RCC 7860 (cell line): ENCODE results near the gene VSIG10L2.

Source experiments
- DNase-seq: peaks from one replicate; pipeline ENCODE4 v3.0.0-alpha.2; 2015; ENCODE audit warnings: low spot score
- FAIRE-seq: peaks from 2 replicates; lab custom pipeline; 2012; peaks lifted over from hg19 to GRCh38; lab: Jason Lieb, UNC

VSIG10L2 gene

DNA sequence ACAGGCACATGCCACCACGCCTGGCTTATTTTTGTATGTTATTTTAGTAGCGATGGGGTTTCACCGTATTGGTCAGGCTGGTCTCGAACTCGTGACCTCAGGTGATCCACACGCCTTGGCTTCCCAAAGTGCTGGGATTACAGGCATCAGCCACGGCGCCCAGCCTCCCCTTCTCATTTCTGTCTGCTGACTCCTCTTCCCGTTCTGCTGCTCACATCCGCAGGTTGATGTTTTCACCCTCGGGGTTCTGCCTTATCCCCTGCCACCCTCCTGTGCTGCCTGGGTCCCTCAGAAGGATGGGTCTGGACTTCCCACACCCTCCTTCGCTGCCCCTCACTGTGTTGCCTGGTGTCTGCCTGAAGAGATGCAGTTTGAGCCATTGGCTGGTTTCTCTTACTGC, 19.2 kb upstream of the VSIG10L2 start:
- FAIRE-seq (no peak), DNase-seq (no peak)

GRCh38 chr11:125929445-125930075, 16.3 kb upstream of the VSIG10L2 start:
- no peak for FAIRE-seq
- DNase-seq = no peak

DNA sequence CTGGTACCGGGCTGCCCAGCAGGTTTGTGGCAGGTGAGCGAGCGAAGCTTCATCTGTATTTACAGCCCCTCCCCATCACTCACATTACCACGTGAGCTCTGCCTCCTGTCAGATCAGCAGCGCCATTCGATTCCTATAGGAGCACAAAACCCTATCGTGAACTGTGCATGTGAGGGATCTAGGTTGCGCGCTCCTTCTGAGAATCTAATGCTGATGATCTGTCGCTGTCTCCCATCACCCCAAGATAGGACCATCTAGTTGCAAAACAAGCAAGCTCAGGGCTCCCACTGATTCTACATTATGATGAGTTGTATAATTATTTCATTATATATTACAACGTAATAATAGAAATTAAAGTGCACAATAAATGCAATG, 15.8 kb upstream of the VSIG10L2 start:
- FAIRE-seq (no peak), DNase-seq (no peak)

- FAIRE-seq (no peak), DNase-seq (no peak)
Measured at GRCh38 chr11:125931116-125931515, 14.7 kb upstream of the VSIG10L2 start.

DNA sequence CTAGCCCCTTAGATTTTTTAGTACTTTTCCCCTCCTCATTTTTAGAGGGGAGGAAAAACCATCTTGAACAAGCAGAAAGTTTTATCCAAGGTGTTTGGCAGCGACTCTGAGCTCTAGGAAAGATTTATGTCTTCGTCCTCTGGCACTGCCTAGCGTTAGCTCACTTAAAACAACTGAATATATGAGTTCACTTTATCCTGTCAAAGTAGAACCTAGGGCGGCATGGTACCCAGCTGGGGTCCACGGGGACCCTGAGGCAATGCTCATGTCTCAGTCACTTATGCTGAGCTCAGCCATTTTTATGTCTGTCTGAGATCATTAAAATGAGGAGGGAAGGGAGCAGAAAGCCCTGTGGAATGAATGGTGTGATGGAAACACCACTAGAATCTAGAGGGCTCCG, 14.2 kb upstream of the VSIG10L2 start:
- FAIRE-seq (no peak), DNase-seq (no peak)

GRCh38 chr11:125932301-125932700, 13.5 kb upstream of the VSIG10L2 start:
- FAIRE-seq = no peak

DNA sequence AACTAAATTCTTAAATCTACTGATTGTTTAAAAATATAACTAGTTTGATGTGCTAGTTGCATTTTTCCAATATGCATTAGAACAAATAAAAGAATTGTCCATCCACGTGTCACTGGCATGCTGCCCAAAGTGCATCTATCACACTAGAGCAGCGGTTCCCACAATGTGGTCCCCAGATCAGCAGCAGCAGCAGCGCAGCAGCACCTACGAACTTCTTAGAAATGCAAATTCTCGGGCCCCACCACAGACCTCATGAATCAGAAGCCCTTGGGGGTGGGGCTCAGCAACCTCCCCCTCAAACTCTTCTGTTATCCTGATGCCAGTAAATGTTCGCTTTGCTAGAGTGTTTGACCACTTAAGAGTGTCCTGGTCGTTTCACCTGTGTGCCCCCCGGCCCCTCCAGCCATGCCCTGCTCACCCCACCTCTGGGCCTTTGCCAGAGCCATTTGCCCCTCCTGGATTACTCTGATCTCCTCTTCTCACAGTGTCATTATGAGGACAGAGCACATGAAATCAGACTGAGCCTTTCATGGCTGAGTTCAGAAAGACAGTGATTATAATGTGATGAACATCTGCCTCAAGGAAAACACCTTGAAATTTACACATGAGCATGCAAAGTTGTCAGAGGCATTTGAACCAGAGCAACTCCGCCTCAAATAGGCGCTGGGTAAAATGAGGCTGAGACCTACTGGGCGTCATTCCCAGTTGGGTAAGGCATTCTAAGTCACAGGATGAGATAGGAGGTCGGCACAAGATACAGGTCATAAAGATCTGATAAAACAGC, 12.6 kb upstream of the VSIG10L2 start:
- no peak for FAIRE-seq

More at GRCh38 chr11:125932301-125932700, 13.5 kb upstream of the VSIG10L2 start:
- DNase-seq = no peak

DNA sequence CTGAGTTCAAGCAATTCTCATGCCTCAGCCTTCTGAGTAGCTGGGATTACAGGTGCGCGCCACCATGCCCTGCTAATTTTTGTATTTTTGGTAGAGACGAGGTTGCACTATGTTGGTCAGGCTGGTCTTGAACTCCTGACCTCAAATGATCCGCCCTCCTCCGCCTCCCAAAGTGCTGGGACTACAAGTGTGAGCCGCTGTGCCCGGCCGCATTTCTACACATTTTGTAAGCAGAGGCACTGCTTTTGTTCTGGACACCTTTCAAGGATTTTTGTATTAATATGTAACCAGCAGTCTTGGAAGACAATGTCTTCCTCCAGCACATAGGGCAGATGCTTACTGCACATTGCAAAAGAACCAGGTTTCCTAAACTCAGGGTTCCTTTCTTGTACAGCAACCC, 11.4 kb upstream of the VSIG10L2 start:
- FAIRE-seq (no peak), DNase-seq (no peak)

More for the DNA sequence above, 12.6 kb upstream of the VSIG10L2 start:
- DNase-seq = no peak

- FAIRE-seq (no peak), DNase-seq (no peak)
Measured at GRCh38 chr11:125935056-125935455, 10.8 kb upstream of the VSIG10L2 start.

DNA sequence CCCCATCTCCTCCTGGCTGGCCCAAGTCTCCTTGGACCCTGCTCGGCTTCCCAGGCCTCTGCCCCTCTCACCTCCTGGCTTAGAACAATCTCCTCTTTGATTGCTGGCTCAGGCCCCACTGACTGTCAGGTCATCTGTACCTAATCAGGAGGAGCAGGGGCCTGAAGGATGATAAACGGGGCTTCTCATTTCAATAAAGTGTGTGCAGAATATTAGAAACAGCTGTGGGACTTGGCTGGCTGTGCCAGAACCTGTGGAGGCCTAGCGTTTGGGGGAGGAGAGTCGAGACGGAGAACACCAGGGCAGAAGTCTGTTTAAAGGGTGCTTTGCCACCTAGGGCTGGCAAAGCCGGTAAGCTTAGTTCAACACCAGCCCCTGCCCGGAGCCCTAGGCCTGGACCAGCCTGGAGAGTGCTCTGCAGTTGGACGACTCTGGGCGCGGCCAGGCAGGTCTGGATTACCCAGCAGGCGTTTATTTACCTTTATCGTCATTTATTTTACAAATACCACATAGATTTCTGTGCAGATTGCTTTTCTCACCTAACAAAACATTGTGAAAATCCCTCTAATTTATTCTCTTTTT, 10.1 kb upstream of the VSIG10L2 start:
- FAIRE-seq = no peak
- no peak for DNase-seq

DNA sequence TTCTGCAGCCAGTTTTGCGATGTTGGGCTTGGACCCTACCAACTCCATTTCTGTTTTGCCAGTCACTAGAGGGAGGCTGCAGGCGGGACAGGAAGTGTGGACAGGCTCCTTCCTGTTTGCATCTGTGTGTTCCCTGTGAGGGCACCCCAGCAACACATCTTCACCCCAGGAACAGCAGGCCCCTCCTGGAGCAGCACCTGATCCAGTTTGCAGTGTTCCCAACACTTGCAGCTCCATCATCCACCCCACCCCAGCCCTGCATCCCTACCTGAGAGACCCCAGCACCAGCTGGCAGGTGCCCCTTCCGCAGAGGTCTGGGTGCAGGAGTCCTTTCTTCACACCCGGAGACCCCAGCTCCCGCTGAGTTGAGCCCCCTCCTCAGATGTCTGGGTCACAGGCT, 7.4 kb upstream of the VSIG10L2 start:
- DNase-seq (no peak), FAIRE-seq (no peak)

- no peak for FAIRE-seq
- no peak for DNase-seq
Measured at GRCh38 chr11:125939081-125939521, 6.7 kb upstream of the VSIG10L2 start.

DNA sequence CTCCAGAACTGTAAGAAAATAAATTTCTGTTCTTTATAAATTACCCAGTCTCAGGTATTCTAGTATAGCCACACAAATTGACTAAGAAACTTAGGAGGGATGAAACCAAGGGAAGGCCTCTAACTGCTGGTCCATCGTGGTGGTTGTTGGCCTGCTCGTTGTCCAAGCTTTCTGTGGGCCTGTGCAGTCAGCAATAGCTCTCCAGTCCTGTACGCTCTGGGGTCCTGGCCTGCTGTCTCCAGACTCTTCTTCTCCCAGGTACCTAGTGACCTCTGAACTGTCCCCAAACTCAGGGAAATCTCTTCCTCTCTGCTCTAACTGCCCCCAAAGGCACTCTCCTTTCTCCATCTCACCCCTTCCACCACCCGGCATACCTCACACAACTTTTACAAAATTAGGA, 5.7 kb upstream of the VSIG10L2 start:
- DNase-seq (no peak), FAIRE-seq (no peak)

- FAIRE-seq = no peak
- DNase-seq = no peak
Measured at GRCh38 chr11:125941267-125941618, 4.6 kb upstream of the VSIG10L2 start.

DNA sequence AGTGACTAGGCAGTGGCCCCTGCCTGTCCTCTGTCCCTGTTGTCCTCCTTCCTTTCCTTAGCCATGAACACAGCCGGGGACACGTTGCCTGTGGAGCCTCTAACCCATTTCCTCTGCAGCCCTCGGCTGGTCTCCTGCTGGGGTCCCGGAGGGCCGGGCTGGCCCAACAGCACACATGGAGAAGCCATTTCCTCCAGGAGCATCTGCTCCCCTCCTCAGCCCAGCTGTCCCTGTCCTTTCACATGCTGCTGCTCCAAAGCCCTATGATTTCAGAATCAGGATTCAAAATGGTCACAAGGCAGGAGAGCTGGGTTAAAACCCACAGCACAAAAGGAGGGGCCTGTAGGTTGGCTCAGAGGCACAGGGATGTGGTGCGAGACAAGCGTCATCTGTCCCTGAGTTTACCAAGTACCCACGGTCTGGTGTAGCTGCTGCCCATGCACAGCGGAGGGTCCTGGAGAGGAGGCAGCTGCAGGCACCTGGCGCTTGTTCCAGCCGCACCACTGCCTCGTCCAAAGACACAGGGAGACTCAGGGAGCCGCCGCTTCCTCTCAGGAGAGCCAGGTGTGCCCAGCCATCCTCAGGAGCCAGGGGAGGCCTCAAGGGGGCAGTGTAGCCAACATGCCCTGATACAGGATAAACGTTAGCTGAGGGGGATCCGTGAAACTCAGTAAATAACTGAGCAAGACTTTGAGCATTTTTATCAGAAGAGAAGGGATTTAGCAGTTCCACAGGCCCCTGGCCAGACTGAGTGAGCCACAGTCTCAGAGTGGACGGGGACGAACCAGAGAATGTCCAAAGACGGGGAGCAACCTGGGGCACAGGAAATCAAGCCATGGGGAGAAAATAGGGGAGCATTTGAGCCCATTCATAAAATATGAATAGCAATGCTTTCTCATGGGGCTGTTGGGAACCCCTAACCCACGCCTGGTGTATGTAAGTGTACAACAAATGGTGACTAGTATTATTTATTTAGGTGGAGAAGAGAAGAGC, 3.9 kb upstream of the VSIG10L2 start:
- FAIRE-seq (no peak), DNase-seq (peak; percentile 14)

GRCh38 chr11:125942771-125943428, 2.9 kb upstream of the VSIG10L2 start:
- DNase-seq (no peak), FAIRE-seq (no peak)

DNA sequence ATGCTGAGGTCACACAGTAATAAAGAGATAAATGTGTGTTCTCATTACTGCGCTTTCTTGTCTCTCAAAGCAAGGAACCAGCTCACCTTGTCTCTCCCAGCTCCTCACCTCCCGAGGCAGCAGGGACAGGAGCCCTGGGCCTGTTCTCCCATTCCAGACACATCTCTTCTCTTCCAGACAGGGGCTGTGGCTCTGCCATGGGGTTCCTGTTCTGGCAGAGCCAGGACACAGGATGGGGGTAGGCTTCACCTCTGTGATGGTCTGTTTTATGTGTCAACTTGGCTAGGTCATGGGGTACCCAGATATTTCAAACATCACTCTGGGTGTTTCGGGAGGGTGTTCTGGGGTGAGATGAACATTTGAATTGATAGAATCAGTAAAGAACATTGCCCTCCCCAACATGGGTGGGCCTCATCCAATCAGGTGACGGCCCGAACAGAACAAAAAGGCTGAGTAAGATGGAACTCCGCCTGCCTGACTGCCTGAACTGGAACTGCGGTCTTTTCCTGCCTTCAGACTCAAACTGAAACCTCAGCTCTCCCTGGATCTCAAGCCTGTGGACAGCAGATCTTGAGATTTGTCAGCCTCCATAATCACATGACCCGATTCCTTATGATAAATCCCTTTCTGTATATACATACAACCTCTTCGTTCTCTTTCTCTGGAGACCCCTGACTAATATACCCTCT, 2.0 kb upstream of the VSIG10L2 start:
- FAIRE-seq = no peak
- DNase-seq = no peak

GRCh38 chr11:125944350-125945010, 1.4 kb upstream of the VSIG10L2 start:
- DNase-seq = no peak
- no peak for FAIRE-seq

DNA sequence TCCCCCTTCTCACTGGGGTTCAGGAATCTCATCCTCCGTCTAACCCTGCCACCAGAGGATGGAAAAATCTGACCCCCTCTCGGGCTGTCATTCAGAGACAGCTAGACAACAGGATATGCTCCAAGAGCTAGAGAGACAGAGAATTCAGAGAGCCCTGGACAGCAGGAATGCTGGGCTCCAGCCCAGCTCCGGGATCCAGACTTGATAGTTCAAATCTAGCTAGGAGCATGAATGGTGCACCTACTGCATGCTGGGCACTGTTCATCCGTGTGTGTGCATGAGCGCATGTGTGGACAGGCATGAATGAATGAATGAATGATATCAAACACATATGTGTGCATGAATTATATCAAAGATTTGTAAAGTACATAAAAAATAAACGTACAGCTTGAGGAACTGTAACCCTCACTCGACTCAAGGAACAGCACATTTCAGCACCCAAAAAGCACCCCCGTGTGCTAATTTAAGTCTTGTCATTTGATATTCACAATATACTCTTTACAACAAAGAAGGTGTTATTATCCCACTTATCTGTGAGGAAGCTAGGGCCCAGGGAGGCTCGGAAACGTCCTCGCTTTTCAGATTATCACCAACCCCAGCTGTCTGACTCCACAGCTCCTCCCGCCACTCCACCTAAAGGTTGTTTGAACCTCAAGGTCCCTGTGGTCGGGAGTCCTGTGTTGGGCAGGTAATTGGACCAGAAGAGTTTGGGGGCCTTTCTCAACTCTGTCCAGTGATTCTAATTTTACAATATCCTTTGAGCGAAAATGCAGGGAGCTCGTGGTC, 640 bp upstream of the VSIG10L2 start:
- DNase-seq = no peak
- no peak for FAIRE-seq
